ENCODE results near the gene SEMA5A.

The SEMA5A gene

DNA sequence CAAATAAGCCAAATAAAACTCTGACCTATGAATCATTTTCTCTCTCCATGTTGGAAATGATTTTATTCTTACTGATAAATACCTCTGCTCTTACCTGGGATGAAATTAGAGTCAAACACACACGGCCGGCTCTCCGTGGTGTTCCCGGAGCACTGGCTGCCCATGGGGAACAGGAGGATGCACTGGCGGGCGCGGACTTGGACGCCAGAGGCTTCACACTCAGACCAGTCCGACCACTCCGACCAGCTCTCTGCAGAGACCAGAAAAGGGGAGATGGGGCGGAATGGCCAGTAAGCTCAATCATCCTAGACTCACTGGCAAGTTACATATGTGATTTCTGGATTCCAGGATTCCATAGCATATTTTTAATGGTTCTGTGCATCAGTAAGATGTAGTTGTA, 494.1 kb downstream of the SEMA5A start:
- DNase-seq = no peak

GRCh38 chr5:9047932-9048331, 497.9 kb downstream of the SEMA5A start:
- no peak for DNase-seq

- no peak for DNase-seq
Measured at GRCh38 chr5:9046756-9047481, 499.0 kb downstream of the SEMA5A start.

DNA sequence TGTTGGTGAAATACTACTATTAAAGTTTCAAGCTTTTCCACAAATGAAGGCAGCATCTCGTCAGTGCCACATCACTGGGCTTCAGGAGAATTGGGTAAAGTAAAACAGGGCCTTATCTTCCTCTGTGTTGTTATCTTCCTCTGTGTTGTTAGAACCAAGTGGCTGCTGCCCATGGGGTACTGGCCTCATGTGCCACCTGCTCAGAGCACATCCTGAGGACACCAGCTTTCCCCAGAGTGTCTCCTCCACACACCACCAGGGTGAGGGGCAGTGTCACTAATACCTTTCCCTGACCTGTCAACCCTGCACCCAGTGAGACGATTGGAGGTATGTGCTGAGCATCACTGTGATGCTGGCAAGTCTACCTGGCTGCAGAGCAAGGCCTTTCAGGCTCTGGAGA, 499.9 kb downstream of the SEMA5A start:
- no peak for DNase-seq

DNA sequence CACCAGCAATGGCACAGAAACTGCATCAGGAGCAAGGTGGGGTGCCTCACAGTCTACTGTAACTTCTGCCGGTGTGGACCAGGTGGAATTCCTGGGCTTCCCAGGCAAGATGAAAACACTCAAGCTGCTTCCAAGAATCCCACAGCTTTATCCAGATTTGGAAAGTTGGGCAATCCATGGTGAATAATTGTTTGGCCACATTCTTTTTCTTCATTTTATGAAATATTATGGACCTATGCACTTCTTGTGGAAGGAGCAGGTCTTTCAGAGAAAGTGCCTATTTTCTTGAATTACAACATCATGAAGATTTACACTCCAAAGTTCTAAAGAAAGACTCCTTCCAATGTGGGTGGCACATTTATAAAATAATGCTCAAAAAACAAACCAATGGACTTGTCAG, 503.6 kb downstream of the SEMA5A start:
- no peak for DNase-seq

- no peak for DNase-seq
Measured at GRCh38 chr5:9040475-9040874, 505.4 kb downstream of the SEMA5A start.

GRCh38 chr5:9037048-9037447, 508.8 kb downstream of the SEMA5A start:
- DNase-seq = no peak

DNA sequence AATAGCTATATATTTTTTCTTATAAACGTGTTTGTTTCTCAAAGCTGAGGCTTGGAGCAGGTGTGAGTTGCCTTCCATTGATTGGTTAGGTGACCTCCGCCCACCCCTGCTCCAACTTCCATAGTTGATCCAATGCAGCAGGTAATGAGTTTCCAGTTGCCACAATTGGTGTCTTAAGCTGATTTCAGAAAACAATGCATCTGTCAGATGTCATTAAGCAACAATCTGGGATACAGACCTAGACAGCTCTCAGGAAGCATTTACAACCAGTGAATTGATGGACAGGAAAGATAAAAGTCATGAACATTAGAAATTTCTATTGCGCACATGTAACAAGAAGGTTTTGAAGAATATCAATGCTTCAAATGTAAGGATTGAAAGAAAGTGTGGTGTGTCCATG, 510.5 kb downstream of the SEMA5A start:
- DNase-seq = no peak

GRCh38 chr5:9034649-9035048, 511.2 kb downstream of the SEMA5A start:
- no peak for DNase-seq

GRCh38 chr5:9033524-9033923, 512.4 kb downstream of the SEMA5A start:
- no peak for DNase-seq

DNA sequence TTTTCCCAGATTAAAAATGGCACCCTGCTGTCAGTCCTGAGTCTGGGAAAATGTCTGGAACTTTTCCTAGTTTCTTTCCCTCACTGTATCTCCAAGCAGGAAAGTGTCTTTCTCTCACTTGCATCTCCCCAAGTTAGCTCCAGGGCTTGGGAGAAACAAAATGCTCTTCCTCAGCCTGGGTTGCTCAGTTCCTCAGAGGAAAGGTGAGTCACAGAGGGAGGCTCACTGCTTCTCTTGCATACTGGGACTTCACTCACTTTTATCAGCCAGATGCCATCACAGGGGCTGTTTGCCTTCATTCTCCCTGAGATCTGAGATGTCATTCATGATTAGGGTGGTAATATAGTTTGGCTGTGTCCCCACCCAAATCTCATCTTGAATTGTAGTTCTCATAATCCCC, 519.9 kb downstream of the SEMA5A start:
- no peak for DNase-seq

- DNase-seq = no peak
Measured at GRCh38 chr5:9020996-9021395, 524.9 kb downstream of the SEMA5A start.

GRCh38 chr5:9015937-9016270, 530.0 kb downstream of the SEMA5A start:
- no peak for DNase-seq

DNA sequence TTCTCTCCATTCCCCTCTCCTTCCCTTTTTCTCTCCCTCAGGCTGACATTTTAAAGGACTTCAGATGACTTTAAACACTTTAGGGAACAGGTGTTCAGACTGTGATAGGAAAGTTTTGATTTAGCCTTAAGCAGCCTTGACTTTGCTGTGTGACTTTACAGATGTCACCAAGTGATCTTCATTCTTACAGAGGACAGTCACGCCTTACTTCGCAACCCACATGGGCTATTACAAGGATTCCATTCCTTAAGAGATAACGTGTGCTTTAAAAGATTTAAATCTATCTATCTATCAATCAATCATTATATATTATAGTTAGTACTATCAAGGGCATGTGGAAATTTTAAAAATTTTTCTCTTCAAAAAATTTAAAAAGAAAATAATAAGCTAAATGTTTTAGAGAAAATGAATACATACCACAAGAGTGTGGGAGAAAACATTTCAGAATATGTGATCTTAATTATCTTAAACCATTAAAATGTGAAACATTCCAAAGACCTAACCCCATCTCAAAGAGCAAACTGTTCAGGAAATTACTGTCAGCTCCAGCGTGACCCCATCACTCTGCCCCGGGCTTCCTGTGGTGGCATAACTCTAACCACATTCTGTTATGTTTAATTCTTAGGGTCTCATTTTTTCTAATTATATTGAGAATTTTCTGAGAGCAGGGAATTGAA, 530.5 kb downstream of the SEMA5A start:
- no peak for DNase-seq

GRCh38 chr5:9013147-9013546, 532.7 kb downstream of the SEMA5A start:
- DNase-seq = no peak

DNA sequence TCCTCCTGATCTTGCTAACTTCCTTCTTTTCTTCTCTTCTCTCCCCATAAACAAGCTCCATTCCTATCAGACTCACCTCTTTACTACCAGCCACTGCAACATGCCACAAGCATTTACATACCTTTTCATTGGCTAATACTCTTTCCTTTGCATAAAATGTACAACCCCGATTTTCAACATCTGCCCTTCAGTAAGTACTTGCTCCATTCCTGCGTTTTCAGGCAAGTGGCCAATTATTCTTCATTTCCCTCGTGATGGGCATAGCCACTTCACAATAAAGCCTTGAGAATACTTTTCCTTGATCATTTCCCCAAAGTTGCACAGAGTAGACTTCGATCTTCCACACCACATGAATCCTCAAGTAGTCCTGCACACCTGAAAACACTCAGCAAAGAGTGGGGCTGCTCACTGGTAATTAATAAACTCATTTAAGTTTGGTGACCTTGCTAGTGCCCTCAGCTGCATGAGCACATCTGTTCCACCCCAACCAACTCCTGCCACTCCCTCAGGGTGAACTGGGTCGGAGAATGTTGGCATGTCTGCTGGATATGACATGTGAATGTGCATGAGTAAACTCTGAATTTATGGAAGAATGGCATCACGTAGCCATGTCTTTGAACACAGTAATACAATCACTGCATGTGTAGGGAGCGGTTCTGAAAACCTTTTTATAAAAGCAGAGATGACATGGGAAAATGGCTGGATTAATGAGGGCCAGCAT, 535.8 kb downstream of the SEMA5A start:
- DNase-seq = no peak

DNA sequence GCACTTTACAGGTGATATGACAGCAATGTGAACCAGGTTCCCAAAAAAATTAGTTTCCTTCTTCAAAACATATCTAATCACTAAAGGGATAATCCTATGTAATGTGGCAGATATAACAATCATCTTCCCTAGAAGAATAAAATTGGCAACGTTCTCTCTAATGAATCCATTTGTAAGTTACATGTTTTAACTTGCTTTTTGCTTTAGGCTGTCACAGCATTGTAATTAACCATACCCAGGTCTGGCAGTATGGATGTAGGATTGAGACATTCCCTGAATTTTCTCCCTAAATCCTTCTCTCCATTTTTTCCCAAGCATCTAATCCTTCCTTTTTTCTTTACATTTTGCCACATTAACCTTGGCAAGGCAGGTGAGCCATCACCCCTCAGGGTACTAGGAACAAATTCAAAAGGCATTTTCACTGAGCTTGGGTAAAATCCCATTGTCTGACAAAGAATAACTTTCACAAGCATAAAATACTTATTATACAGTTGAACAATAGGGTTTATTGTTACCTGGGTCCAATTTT, 548.3 kb downstream of the SEMA5A start:
- no peak for DNase-seq

DNA sequence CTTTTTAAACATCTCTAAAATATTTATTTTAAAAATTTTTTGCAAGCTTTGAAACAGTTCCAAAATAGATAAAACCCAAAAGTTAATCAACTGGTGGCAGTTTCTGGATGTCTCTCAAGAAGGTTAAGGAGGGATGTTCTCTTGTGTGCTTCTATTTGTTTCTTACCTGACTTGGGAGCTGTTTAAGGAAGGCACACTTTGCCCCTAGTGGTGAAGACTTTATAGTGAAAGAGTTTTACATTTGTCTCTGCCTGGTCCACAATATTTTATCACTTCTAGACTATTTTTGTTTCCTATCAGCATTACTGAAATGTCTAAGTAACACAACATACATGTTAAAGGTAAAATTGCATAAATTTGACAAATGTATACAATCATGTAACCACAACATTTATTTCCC, 552.8 kb downstream of the SEMA5A start:
- no peak for DNase-seq

All from C1 segment of cervical spinal cord (tissue), 14 donors.